ENCODE measurements around the gene NCK1. TPM values are rescaled to one million over a fixed set of nuclear protein-coding genes. Genes with fewer than 3 reads are reported as not detected.

NCK1 gene
- total and polyA plus RNA-seq, 10 of the 15 experiments (the other 5 are each of a cell fraction or from before 2014, with no cell fraction given) = 15.6 to 33.4 (median 25.0) TPM

GRCh38 chr3:136856665-136857064, 5.3 kb upstream of the NCK1 start:
- 0 out of 2 replicates have a peak, but pooled peaks cover 2% of the 10 kb centered on the region for H3K4me1 ChIP-seq (ENCODE audit: control insufficient read depth, insufficient read depth, low read length)
- ATAC-seq = no peak
- intact Hi-C loops (cut with micrococcal nuclease; ENCODE audit: unreplicated experiment) = no loop called here
- no peak for FAIRE-seq
- H3K27me3 ChIP-seq (replicated peaks in 1 of 2; ENCODE audit: control insufficient read depth in 2 of 2, insufficient read depth in 2 of 2, low read length in 1 of 2) = no peaks in the 10 kb centered on the region
- H3K4me3 ChIP-seq = no peak overlapping the region
- H3K9me3 ChIP-seq (replicated peaks; ENCODE audit: control insufficient read depth, insufficient read depth, low read length) = peaks cover 3% of the 10 kb centered on the region; the same call in 2 of the 3 replicates
- peaks cover 21% of the 10 kb centered on the region for H3K79me2 ChIP-seq (ENCODE audit: control insufficient read depth, insufficient read depth, low read length)
- ChIA-PET POLR2A (no interaction called here), CTCF (no interaction called here), RAD21 (ENCODE audit: unreplicated experiment) (no interaction called here), SMC1A (ENCODE audit: uncharacterized antibody, unreplicated experiment) (interaction anchor here (1.3 kb wide), 1 partner anchor 15 kb away, joined by 3 read pairs; no protein-coding TSS in a partner anchor)
- no peak overlapping the region for H3K9ac ChIP-seq (ENCODE audit: control insufficient read depth, insufficient read depth, low read length)
- BruUV-seq (replicated peaks) = no TSS peak
- no peaks in the 10 kb centered on the region for H4K20me1 ChIP-seq (ENCODE audit: control insufficient read depth, insufficient read depth)
- TF ChIP-seq JUND (IDR thresholded peaks at IDR 0.05; ENCODE audit: low read depth, low read length) (no peak), MTA2 (IDR thresholded peaks at IDR 0.05; ENCODE audit: low read depth) (no peak), BCL11A (IDR thresholded peaks at IDR 0.05; ENCODE audit: low read depth, low read length) (no peak), RCOR1 (conservative IDR thresholded peaks at IDR 0.05; ENCODE audit: low read depth, low read length) (no peak), ZBED1 (IDR thresholded peaks at IDR 0.05; ENCODE audit: borderline replicate concordance) (no peak), BHLHE40 (IDR thresholded peaks at IDR 0.05; ENCODE audit: borderline replicate concordance in 1 of 2, low read depth in 2 of 2, low read length in 1 of 2) (no peak), PKNOX1 (IDR thresholded peaks at IDR 0.05) (no peak)
- H3K36me3 ChIP-seq (ENCODE audit: control insufficient read depth in 2 of 2, insufficient read depth in 2 of 2, low read length in 1 of 2) = no peaks in the 10 kb centered on the region
- no peak for DNase-seq (ENCODE audit: low read depth, low spot score)
- H3K4me2 ChIP-seq (ENCODE audit: control insufficient read depth, insufficient read depth) = no peak overlapping the region
- in situ Hi-C loops (cut with MboI) = no loop called here
- H2AFZ ChIP-seq (ENCODE audit: control insufficient read depth, low read depth, low read length) = no peak overlapping the region
- H3K27ac ChIP-seq (ENCODE audit: control insufficient read depth, insufficient read depth) = no peak overlapping the region

GRCh38 chr3:136858381-136858780, 3.6 kb upstream of the NCK1 start:
- Histone ChIP-seq H3K4me3 (no peak overlapping the region), H3K9ac (ENCODE audit: control insufficient read depth, insufficient read depth, low read length) (no peak overlapping the region), H2AFZ (ENCODE audit: control insufficient read depth, low read depth, low read length) (no peak overlapping the region), H3K27me3 (replicated peaks in 1 of 2; ENCODE audit: control insufficient read depth in 2 of 2, insufficient read depth in 2 of 2, low read length in 1 of 2) (no peaks in the 10 kb centered on the region), H3K4me1 (ENCODE audit: control insufficient read depth, insufficient read depth, low read length) (0 out of 2 replicates have a peak, but pooled peaks cover 2% of the 10 kb centered on the region), H3K79me2 (ENCODE audit: control insufficient read depth, insufficient read depth, low read length) (peaks cover 34% of the 10 kb centered on the region), H3K36me3 (ENCODE audit: control insufficient read depth in 2 of 2, insufficient read depth in 2 of 2, low read length in 1 of 2) (no peaks in the 10 kb centered on the region), H4K20me1 (ENCODE audit: control insufficient read depth, insufficient read depth) (no peaks in the 10 kb centered on the region), H3K4me2 (ENCODE audit: control insufficient read depth, insufficient read depth) (no peak overlapping the region), H3K27ac (ENCODE audit: control insufficient read depth, insufficient read depth) (no peak overlapping the region), H3K9me3 (replicated peaks; ENCODE audit: control insufficient read depth, insufficient read depth, low read length) (peaks cover 3% of the 10 kb centered on the region; the same call in 2 of the 3 replicates)
- ChIA-PET RAD21 (ENCODE audit: unreplicated experiment) (interaction anchor here (0.8 to 1.5 kb wide), 2 partner anchors 72 to 156 kb away, joined by 3 read pairs; no protein-coding TSS in a partner anchor), CTCF (interaction anchor here (1.2 to 6.1 kb wide), 5 partner anchors 26 to 466 kb away, joined by 3 to 51 read pairs (median 4); partner anchors contain the start of gene STAG1), POLR2A (interaction anchor here (0.8 to 6.2 kb wide), 3 partner anchors 8 to 106 kb away, joined by 3 to 41 read pairs (median 4); partner anchors contain the start of gene STAG1), SMC1A (ENCODE audit: uncharacterized antibody, unreplicated experiment) (interaction anchor here (0.9 to 3.8 kb wide), 10 partner anchors 13 to 155 kb away, joined by 3 to 17 read pairs (median 3); no protein-coding TSS in a partner anchor)
- intact Hi-C loops (cut with micrococcal nuclease; ENCODE audit: unreplicated experiment) = no loop called here
- DNase-seq (ENCODE audit: low read depth, low spot score) (no peak), FAIRE-seq (no peak), ATAC-seq (no peak)
- in situ Hi-C loops (cut with MboI) = no loop called here
- no TSS peak for BruUV-seq (replicated peaks)
- no peak for TF ChIP-seq NKRF (conservative IDR thresholded peaks at IDR 0.05)
- no peak for TF ChIP-seq E4F1 (IDR thresholded peaks at IDR 0.05; ENCODE audit: borderline replicate concordance, partially characterized antibody)
- TF ChIP-seq SMAD5 (IDR thresholded peaks at IDR 0.05; ENCODE audit: low read depth) = no peak
- TF ChIP-seq YY1 (IDR thresholded peaks at IDR 0.05; ENCODE audit: low read depth, low read length) = no peak
- no peak for TF ChIP-seq FOS (IDR thresholded peaks at IDR 0.05; ENCODE audit: borderline replicate concordance, extremely low read depth, insufficient read length)

All from GM12878 (cell line).